Measurements from ENCODE around the gene GEMIN2.

DNA sequence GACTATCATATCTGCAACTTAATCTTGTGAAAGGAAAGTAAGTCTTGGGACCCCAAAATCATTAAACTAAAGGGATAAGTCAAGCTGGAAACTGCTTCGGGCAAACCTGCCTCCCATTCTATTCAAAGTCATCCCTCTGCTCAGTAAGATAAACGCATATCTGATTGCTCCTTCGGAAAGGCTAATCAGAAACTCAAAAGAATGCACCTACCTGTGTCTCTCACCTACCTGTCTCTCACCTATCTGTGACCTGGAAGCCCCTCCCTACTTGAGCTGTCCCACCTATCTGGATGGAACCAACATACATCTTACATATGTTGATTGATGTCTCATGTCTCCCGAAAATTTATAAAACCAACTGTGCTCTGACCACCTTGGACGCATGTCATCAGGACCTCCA lies 31.0 kb upstream of the GEMIN2 start:
- TF ChIP-seq, protein P1, sequence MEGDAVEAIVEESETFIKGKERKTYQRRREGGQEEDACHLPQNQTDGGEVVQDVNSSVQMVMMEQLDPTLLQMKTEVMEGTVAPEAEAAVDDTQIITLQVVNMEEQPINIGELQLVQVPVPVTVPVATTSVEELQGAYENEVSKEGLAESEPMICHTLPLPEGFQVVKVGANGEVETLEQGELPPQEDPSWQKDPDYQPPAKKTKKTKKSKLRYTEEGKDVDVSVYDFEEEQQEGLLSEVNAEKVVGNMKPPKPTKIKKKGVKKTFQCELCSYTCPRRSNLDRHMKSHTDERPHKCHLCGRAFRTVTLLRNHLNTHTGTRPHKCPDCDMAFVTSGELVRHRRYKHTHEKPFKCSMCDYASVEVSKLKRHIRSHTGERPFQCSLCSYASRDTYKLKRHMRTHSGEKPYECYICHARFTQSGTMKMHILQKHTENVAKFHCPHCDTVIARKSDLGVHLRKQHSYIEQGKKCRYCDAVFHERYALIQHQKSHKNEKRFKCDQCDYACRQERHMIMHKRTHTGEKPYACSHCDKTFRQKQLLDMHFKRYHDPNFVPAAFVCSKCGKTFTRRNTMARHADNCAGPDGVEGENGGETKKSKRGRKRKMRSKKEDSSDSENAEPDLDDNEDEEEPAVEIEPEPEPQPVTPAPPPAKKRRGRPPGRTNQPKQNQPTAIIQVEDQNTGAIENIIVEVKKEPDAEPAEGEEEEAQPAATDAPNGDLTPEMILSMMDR (IDR thresholded peaks at IDR 0.05): no peak
- no peak for TF ChIP-seq POLR2A (IDR thresholded peaks at IDR 0.05)
- no peak for TF ChIP-seq POLR2AphosphoS5 (IDR thresholded peaks at IDR 0.05)

All from breast epithelium (tissue), 3 donors.